BJ (cell line): ENCODE measurements around the gene MXRA5. TPM values are rescaled to one million over a fixed set of nuclear protein-coding genes. Genes with fewer than 3 reads are reported as not detected.
A peak's percentile ranks its signal among the peaks of the same experiment; 100 is the strongest.

ENCODE experiments used
- CTCF ChIA-PET: fragments of 350-600 bp; formaldehyde crosslinking; extraction: SDS; loops from one replicate; lab custom pipeline; 2021; ENCODE audit warnings: antibody characterized with exemption, inconsistent platforms; lab: Yijun Ruan, JAX
- POLR2A ChIA-PET: fragments of 300-600 bp; sonication (Branson Sonifier 250); formaldehyde crosslinking; extraction: SDS; loops from one replicate; lab custom pipeline; 2021; ENCODE audit warnings: antibody characterized with exemption; lab: Charles Lee
- DNase-seq: peaks from one replicate; pipeline ENCODE4 v3.0.0-alpha.2; 2011; ENCODE audit warnings: low read depth
- H3K27me3 ChIP-seq: 2 replicates; pipeline ENCODE4 v1.6.0; 2011; ENCODE audit warnings: low read length; ENCODE audit not compliant: control insufficient read depth, insufficient read depth
- H3K36me3 ChIP-seq: 2 replicates; pipeline ENCODE4 v1.5.1; 2011; ENCODE audit warnings: low read length; ENCODE audit not compliant: control insufficient read depth, insufficient read depth
- H3K4me3 ChIP-seq: 2 replicates; pipeline ENCODE4 v1.5.1; 2011; ENCODE audit warnings: low read depth, mild to moderate bottlenecking, control low read depth, low read length
- polyA plus RNA-seq: library from polyadenylated mRNA; depleted of rRNA; stranded (reverse); fragments of >200 nt; gene quantifications from 2 replicates; pipeline ENCODE4 v1.2.3, GENCODE V29; 2011
- TF ChIP-seq, protein P1 (sequence below): IDR thresholded peaks from 2 replicates; pipeline ENCODE4 v1.5.1; 2011; ENCODE audit warnings: low read depth, mild to moderate bottlenecking, control low read depth, inconsistent platforms, low read length, moderate library complexity; ENCODE audit not compliant: insufficient read depth

The MXRA5 gene
- polyA plus RNA-seq, 1 experiment, result 35.1 TPM

DNA sequence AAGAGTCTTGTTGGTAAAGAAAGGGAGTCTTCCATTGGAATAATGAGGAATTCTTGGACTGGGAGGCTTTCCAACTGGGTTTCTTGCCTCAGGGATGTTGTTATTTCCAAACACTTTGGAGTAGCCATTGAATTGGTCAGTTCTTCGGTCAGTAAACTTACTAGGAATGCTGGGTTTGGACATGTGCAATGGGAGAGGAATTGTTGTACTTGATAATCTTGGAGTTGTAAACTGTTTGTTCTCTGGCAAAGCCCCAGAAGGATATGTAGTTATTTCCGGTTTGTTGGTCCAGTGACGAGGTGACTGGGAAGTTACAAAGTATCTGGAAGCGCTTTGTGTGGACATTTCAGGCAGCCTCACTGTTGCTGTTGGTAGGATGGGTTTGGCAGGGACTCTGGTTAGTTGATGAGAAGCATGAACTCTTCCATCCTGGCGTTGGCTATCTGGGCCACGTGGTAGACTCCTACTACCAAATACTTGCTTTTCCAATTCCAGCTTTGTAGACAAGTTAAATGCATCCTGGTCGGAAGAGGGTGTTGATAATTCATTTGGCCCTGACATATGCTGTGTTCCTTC lies 25.9 kb downstream of the MXRA5 start:
- ChIA-PET CTCF (no interaction called here), POLR2A (no interaction called here)
- TF ChIP-seq, protein P1, sequence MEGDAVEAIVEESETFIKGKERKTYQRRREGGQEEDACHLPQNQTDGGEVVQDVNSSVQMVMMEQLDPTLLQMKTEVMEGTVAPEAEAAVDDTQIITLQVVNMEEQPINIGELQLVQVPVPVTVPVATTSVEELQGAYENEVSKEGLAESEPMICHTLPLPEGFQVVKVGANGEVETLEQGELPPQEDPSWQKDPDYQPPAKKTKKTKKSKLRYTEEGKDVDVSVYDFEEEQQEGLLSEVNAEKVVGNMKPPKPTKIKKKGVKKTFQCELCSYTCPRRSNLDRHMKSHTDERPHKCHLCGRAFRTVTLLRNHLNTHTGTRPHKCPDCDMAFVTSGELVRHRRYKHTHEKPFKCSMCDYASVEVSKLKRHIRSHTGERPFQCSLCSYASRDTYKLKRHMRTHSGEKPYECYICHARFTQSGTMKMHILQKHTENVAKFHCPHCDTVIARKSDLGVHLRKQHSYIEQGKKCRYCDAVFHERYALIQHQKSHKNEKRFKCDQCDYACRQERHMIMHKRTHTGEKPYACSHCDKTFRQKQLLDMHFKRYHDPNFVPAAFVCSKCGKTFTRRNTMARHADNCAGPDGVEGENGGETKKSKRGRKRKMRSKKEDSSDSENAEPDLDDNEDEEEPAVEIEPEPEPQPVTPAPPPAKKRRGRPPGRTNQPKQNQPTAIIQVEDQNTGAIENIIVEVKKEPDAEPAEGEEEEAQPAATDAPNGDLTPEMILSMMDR, result no peak
- no peak for DNase-seq
- no peaks in the 10 kb centered on the region for H3K27me3 ChIP-seq
- H3K4me3 ChIP-seq, result no peak overlapping the region
- H3K36me3 ChIP-seq, result peaks cover 11% of the 10 kb centered on the region

DNA sequence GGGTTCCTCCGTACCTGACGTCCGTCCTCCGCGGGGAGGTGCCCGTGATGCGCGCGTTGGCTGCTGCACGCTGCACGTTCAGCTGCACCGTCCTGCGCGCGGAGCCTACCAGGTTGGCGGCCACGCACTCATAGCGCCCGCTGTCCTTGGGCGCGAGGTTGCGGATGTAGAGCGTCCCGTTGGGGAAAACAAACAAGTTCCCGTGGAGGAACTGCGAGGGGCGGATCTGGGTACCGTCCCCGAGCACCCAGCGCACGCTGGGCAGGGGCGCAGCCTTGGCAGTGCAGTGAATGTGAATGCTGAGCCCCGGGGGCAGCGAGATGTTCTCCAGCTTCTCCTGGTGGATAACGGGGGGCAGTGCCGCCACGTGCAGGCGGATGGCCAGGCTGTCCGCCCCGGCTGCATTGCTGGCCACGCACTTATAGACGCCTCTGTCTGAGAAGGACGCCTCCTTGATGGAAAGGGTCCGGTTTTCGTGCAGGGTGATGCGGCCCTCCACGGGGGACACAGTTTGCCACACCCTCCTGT lies 29.2 kb downstream of the MXRA5 start:
- Histone ChIP-seq H3K27me3 (no peaks in the 10 kb centered on the region), H3K36me3 (peaks cover 7% of the 10 kb centered on the region), H3K4me3 (no peak overlapping the region)
- POLR2A ChIA-PET, result no interaction called here
- DNase-seq, result no peak
- CTCF ChIA-PET, result no interaction called here
- TF ChIP-seq, protein P1, result no peak

DNA sequence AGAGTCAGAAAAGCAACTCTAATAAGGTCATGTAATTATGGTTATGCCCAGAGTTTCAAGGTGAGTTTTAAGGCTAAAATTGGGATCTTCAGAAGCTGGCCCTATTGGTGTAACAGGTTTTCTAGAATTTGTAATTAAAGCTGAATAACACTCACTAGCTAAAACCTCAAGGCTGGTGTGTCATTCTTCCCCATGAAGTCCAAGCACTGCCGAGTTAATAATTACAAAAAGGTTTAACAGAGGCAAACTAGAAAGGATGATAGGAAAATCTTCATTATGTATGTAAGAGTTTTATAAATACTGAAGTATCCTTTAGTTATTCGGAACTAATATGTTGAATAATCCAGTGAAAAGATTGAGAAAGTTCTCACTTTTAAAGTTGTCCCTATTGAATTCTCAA lies 34.3 kb downstream of the MXRA5 start:
- TF ChIP-seq, protein P1, result no peak
- H3K36me3 ChIP-seq, result peaks cover 2% of the 10 kb centered on the region
- POLR2A ChIA-PET, result no interaction called here
- no peak for DNase-seq
- no peak overlapping the region for H3K4me3 ChIP-seq
- CTCF ChIA-PET, result no interaction called here
- H3K27me3 ChIP-seq, result no peaks in the 10 kb centered on the region

DNA sequence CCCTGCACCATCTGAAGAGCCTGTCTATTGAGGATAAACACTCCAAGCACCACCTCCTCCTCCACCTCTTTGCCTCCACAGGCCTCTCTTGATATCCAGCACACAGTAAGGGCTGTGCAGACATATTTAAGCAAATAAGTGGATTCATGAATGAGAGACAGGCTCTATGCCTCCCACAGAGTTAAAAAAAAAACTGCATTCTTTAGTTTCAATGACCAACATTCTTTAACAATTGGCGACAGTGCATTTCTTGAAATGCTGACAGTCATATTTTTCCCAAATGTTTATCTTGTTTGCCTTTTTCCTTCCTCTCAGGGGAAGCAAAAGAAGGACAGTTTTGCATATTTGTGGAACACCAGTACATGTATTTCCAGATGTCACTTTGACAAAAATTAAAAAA lies 38.6 kb downstream of the MXRA5 start:
- TF ChIP-seq, protein P1, result no peak
- no peak overlapping the region for H3K4me3 ChIP-seq
- peaks cover 2% of the 10 kb centered on the region for H3K36me3 ChIP-seq
- H3K27me3 ChIP-seq, result no peaks in the 10 kb centered on the region
- ChIA-PET CTCF (no interaction called here), POLR2A (no interaction called here)
- DNase-seq, result no peak

DNA sequence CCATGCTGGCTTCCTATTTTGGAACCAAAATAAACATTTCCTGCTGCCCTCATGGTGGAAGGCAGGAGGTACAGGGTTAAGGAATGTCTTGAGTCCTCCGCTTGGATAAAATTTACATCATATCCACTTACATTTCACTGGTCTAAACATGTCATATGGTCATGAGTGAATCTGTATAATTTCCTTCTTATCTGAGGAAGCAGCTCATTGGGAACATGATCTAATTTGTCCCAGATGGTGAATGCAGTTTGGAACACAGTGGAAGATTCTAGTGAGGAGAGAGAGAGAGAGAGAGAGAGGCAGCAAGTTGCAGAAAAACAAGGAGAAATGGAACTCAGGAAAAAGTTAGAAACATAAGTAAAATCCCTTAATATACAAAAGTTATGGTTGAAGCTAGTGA lies 46.8 kb downstream of the MXRA5 start:
- CTCF ChIA-PET, result no interaction called here
- TF ChIP-seq, protein P1, result no peak
- peak; percentile 25 for DNase-seq
- POLR2A ChIA-PET, result interaction anchor here (0.6 kb wide), 1 partner anchor 19 kb away, joined by 8 read pairs; no protein-coding TSS in a partner anchor
- no peaks in the 10 kb centered on the region for H3K27me3 ChIP-seq
- no peak overlapping the region for H3K4me3 ChIP-seq
- no peaks in the 10 kb centered on the region for H3K36me3 ChIP-seq
